OCI-LY1 (cell line): Measurements from ENCODE around the gene TCEAL9.

Experiments used
- EZH2 ChIP-seq: fragments of 200-600 bp; sonication (generic), shearing (Covaris generic); IDR thresholded peaks from 2 replicates; pipeline ENCODE4 v1.8.0; 2017; ENCODE audit warnings: borderline replicate concordance, mixed run types, mild to moderate bottlenecking, antibody characterized with exemption, low read length, moderate library complexity, mixed read lengths
- TF ChIP-seq, protein P1 (sequence below): fragments of 200-600 bp; sonication (generic), shearing (Covaris generic); IDR thresholded peaks from 2 replicates; pipeline ENCODE4 v1.5.1; 2017; ENCODE audit warnings: mild to moderate bottlenecking, antibody characterized with exemption, low read length, moderate library complexity, mixed read lengths

DNA sequence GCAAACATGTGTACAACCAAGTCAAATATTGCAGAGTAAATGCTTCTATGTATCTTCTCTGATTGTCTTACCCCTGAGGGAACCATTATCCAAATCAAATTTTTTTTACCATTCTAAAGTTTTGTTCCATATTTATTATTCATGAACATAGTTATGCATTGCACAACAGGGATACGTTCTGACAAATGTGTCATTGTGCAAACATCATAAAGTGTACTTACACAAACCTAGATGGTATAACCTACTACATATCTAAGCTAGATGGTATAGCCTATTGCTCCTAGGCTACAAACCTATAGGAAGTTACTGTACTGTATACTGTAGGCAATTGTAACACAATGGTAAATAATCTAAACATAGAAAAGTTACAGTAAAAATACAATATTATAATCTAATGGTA, 43.4 kb downstream of the TCEAL9 start:
- TF ChIP-seq, protein P1, sequence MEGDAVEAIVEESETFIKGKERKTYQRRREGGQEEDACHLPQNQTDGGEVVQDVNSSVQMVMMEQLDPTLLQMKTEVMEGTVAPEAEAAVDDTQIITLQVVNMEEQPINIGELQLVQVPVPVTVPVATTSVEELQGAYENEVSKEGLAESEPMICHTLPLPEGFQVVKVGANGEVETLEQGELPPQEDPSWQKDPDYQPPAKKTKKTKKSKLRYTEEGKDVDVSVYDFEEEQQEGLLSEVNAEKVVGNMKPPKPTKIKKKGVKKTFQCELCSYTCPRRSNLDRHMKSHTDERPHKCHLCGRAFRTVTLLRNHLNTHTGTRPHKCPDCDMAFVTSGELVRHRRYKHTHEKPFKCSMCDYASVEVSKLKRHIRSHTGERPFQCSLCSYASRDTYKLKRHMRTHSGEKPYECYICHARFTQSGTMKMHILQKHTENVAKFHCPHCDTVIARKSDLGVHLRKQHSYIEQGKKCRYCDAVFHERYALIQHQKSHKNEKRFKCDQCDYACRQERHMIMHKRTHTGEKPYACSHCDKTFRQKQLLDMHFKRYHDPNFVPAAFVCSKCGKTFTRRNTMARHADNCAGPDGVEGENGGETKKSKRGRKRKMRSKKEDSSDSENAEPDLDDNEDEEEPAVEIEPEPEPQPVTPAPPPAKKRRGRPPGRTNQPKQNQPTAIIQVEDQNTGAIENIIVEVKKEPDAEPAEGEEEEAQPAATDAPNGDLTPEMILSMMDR: no peak
- TF ChIP-seq EZH2: no peak
